NCI-H2227 treated with DMSO at 0.1 percent for 48 hours (cell line): Measurements from ENCODE around the gene PRDM4.
A peak's percentile ranks its signal among the peaks of the same experiment; 100 is the strongest.
"Not testable (repeated sequence)": the region's sequence is repeated elsewhere in the genome, so short reads cannot be mapped to it uniquely, and the experiment has no call there.

Experiments used
- DNase-seq: peaks from one replicate; lab custom pipeline; 2025; lab: John Stamatoyannopoulos, UW

Gene PRDM4

GRCh38 chr12:107767466-107767865 lies 6.5 kb upstream of the PRDM4 start:
- no peak for DNase-seq

DNA sequence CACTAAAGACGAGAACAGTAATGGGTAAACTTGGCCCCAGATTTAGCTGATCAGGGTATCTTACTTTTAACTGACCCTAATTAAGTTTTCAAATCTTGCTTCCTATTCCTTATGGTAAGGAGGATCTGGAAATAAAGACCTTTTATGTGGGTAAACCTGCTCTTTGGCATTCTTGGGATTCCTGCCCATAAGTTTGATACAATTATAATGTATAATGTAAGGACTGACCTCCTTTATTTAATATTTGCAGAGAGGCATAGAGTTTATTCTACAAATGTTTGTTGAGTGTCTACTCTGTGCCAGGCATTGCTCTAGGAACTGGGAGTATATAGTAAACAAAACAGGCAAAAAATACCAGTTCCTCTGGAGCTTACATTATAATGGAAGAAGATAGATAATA lies 4.4 kb upstream of the PRDM4 start:
- DNase-seq, result no peak

DNA sequence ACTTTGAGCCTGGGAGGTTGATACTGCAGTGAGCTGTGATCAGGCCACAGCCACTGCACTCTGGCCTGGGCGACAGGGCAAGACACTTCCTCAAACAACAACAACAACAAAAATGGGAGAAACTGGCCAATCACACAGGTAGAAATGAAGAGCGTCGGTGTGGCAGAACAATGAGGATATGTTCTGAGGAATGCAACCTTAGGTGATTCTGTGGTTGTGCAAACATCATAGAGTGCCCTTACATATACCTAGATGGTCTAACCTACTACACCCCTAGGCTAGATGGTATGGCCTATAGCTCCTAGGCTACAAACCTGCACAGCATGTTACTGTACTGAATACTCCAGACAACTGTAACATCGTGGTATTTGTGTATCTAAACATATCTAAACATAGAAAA lies 3.7 kb upstream of the PRDM4 start:
- no peak for DNase-seq

GRCh38 chr12:107762874-107763273 lies 1.9 kb upstream of the PRDM4 start:
- DNase-seq, result no peak

DNA sequence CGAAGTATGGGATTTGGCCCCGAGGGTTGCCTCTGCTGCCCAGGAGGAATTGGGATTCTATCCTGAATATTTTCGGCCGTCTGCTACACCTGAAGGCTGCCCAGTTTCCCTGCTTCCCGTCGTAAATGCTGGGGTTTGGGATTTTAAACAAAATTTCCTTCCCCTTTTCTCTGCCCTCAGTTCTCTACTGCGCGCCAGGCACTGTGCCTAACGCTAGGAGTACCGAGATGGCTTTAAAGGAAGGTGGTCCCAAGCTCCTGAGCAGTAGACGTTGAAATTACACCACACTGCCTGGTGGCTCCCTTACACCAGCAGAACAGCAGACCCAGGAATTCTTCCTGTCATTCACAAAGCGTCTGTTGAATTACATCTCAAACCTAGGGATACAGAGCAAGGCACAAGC lies 566 bp upstream of the PRDM4 start:
- peak; percentile 75 for DNase-seq

GRCh38 chr12:107760207-107760808 lies 629 bp downstream of the PRDM4 start:
- no peak for DNase-seq

DNA sequence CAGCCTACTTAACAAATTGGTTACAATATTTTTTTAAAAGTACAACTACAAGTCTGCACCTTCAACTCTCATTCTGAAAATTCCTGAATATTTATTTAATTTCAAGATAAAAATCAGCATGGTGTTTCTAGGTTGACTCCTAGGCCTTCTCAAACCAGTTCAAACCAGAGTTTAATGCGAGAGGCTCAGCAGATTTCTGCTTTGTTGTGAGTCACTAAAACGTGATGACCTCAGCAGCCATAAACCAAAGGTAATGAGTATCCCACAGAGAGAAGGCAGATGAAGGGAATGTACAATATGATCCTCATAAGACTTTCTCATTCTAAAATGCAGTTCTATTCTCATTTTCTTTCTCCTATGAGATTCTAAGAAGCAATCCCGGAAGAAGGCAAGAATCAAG lies 1.5 kb downstream of the PRDM4 start:
- peak; percentile 33 for DNase-seq

DNA sequence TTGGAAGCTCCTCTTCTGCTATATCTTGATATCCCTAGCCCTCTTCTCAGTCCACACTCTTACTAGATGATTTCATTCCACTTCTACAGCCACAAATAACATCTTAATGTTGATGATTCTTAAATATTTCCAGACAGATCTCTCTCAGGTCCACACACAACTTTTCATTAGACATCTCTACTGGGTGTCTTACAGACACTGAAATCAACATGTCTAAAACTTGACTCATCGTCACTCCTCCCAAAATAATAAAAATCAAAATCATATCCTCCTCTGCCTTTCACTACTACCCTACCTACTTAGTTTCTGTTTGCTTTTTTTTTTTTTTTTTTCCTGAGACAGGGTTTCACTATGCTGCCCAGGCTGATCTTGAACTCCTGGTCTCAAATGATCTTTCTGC lies 11.9 kb downstream of the PRDM4 start:
- no peak for DNase-seq

GRCh38 chr12:107748472-107748871 lies 12.5 kb downstream of the PRDM4 start:
- no peak for DNase-seq

GRCh38 chr12:107736914-107737313 lies 24.0 kb downstream of the PRDM4 start:
- no peak for DNase-seq

DNA sequence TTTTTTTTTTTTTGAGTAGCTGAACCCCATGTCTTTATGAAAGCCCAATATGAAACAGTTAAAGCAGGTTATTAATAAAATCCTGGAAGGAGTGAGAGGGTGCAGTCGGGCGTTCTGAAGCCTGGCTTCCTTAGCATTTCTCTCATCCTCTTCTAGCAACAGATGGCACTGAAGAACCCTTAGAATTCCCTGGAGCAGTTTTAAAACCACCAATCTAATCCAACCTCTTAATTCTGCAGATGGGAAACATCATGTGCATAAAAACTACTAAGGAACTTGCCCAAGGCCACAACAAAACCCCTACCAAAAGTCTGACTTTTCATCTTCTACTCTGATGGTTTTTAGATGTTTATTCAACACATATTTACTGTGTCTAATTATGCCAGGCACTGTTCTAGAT lies 25.2 kb downstream of the PRDM4 start:
- DNase-seq, result no peak

DNA sequence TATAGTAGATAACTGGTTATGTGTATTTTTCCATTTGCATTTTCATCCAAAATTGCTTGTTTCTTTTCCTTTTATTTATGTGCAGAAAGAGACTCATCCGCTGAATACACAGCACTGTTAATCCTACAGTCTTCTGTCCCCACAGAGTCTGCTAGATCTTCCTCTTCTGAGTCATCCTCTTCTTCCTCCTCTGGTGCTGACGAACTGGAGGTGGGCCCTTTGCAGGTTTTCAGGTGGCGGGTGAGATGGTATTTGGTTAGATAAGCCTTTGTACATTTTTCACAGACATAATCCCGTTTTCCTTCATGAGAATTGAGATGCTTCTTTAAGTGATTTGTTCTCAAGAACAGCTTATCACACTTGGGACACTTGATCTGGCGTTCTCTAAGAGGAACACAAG lies 26.8 kb downstream of the PRDM4 start:
- no peak for DNase-seq

GRCh38 chr12:107732365-107732764 lies 28.6 kb downstream of the PRDM4 start:
- no peak for DNase-seq

DNA sequence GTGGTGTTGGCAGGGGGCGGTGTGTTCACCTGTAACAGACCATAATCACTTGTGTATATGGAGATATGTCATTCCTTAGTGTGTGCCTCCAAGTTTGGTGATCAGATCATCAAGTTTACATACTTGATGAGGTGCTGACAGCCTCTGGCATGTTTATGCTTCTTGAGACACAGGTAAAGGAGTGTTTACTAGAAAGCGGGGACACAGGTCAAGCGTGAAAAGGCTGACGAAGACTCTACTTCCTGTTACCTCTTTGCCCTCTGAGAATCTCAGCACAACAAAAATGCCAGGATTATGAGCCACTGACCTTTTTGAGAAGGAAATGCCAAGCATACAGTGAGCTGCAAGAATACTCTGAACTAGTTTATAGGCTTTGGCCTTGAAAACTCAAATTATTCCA lies 29.6 kb downstream of the PRDM4 start:
- DNase-seq, result no peak

DNA sequence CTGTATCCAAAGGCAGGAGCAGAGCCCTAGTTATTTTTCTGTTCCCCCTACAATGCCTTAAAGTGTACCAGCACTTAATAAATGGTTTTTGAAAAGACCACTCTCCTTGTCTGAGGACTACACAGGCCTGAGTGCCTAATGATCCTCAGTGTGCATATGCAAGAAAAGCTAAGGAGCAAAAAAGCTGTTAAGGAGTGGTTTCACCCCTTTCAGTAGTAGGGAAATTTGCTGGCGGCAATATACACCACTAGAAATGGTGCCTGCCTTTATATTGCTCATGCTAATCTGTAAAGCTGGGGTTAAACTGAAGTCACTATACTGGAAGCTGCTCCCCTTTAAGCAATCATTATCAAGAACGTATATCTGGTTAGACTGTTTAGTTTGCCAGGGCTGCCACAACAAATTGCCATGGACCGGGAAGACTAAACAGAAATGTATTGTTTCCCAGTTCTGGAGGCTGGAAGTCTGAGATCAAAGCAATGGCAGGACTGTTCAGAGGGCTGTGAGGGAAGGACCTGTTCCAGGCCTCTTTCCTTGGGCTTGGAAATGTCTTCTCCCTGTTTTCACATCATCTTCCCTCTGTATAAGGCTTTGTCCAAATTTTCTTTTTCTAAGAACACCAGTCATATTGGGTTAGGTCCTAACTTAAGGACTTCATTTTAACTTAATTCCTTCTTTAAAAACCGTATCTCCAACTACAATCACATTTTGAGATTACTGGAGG lies 30.2 kb downstream of the PRDM4 start:
- DNase-seq, result no peak

DNA sequence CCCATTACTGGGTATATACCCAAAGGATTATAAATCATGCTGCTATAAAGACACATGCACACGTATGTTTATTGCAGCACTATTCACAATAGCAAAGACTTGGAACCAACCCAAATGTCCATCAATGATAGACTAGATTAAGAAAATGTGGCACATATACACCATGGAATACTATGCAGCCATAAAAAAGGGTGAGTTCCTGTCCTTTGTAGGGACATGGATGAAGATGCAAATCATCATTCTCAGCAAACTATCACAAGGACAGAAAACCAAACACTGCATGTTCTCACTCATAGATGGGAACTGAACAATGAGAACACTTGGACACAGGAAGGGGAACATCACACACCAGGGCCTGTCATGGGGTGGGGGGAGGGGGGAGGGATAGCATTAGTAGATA lies 33.2 kb downstream of the PRDM4 start:
- DNase-seq, result not testable (repeated sequence)

DNA sequence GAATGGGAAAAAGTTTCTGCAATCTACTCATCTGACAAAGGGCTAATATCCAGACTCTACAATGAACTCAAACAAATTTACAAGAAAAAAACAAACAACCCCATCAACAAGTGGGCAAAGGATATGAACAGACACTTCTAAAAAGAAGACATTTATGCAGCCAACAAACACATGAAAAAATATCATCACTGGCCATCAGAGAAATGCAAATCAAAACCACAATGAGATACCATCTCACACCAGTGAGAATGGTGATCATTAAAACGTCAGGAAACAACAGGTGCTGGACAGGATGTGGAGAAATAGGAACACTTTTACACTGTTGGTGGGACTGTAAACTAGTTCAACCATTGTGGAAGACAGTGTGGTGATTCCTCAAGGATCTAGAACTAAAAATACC lies 33.6 kb downstream of the PRDM4 start:
- not testable (repeated sequence) for DNase-seq

- DNase-seq, result no peak
Measured at GRCh38 chr12:107718606-107719005, 42.3 kb downstream of the PRDM4 start.

DNA sequence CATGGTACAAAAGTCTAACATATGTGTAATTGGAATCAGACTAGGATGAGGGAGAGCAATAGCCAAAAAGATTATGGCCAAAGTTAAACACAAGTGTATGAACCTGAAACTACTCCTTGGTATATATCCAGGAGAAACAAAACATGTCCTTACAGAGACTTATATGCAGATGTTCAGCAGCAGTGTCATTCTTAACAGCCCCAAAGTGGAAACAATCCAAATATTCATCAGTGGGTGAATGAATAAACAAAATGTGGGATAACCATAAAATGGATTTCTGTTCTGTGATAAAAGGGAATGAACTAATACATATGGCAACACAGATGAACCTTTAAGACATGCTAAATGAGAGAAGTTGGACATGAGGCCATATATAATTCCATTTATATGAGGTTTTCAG lies 45.2 kb downstream of the PRDM4 start:
- DNase-seq, result no peak

- not testable (repeated sequence) for DNase-seq
Measured at GRCh38 chr12:107705522-107705921, 55.4 kb downstream of the PRDM4 start.

GRCh38 chr12:107704041-107704440 lies 56.9 kb downstream of the PRDM4 start:
- no peak for DNase-seq

GRCh38 chr12:107702106-107702505 lies 58.8 kb downstream of the PRDM4 start:
- DNase-seq, result no peak

- DNase-seq, result not testable (repeated sequence)
Measured at GRCh38 chr12:107695772-107696171, 65.2 kb downstream of the PRDM4 start.
